ENCODE results near the gene SPIRE1. TPM values are rescaled to one million over a fixed set of nuclear protein-coding genes. Genes with fewer than 3 reads are reported as not detected.

The SPIRE1 gene
- polyA plus RNA-seq, 1 donor from 2014 or later: 22.2 TPM

DNA sequence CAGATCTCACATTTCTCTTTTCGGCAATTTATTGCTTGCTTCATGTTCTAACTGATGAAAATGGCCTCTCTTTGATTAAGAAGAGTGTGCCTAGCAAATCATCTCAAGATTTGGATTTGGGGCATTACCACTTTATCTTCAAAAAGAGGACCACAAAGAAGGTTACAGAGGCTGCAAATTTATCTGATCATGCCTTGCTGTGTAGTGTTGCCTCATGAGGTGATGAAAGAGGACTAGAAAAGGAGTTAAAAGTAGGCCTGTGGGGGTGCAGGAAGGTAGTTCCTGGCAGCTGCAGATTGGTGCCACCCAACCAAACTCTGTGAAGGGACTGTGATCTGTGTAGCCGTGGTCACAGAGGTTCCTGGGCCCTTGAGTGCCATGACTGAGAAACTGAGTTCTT is 181.0 kb downstream of the SPIRE1 start:
- Histone ChIP-seq H3K36me3 (ENCODE audit: insufficient read depth, low read length) (peaks cover 5% of the 10 kb centered on the region), H3K4me2 (ENCODE audit: low read length) (no peak overlapping the region), H3K9me3 (ENCODE audit: low read length) (no peaks in the 10 kb centered on the region), H3K9ac (ENCODE audit: low read length) (no peak overlapping the region), H4K20me1 (ENCODE audit: insufficient read depth) (no peaks in the 10 kb centered on the region), H3K27ac (ENCODE audit: low read length) (no peak overlapping the region), H3K79me2 (replicated peaks; ENCODE audit: insufficient read depth, low read length) (no peaks in the 10 kb centered on the region), H3F3A (ENCODE audit: insufficient read depth, low read length, poor library complexity, severe bottlenecking) (no peaks in the 10 kb centered on the region), H3K4me3 (ENCODE audit: low read length) (no peak overlapping the region), H3K27me3 (ENCODE audit: insufficient read depth, low read depth, low read length) (no peaks in the 10 kb centered on the region), H3K9me2 (ENCODE audit: insufficient read depth, low read length) (no peaks in the 10 kb centered on the region), H2AFZ (ENCODE audit: low read depth, low read length) (no peak overlapping the region)
- TF ChIP-seq, protein P1, sequence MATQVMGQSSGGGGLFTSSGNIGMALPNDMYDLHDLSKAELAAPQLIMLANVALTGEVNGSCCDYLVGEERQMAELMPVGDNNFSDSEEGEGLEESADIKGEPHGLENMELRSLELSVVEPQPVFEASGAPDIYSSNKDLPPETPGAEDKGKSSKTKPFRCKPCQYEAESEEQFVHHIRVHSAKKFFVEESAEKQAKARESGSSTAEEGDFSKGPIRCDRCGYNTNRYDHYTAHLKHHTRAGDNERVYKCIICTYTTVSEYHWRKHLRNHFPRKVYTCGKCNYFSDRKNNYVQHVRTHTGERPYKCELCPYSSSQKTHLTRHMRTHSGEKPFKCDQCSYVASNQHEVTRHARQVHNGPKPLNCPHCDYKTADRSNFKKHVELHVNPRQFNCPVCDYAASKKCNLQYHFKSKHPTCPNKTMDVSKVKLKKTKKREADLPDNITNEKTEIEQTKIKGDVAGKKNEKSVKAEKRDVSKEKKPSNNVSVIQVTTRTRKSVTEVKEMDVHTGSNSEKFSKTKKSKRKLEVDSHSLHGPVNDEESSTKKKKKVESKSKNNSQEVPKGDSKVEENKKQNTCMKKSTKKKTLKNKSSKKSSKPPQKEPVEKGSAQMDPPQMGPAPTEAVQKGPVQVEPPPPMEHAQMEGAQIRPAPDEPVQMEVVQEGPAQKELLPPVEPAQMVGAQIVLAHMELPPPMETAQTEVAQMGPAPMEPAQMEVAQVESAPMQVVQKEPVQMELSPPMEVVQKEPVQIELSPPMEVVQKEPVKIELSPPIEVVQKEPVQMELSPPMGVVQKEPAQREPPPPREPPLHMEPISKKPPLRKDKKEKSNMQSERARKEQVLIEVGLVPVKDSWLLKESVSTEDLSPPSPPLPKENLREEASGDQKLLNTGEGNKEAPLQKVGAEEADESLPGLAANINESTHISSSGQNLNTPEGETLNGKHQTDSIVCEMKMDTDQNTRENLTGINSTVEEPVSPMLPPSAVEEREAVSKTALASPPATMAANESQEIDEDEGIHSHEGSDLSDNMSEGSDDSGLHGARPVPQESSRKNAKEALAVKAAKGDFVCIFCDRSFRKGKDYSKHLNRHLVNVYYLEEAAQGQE (IDR thresholded peaks at IDR 0.05; ENCODE audit: borderline replicate concordance): no peak
- TF ChIP-seq, protein P2, sequence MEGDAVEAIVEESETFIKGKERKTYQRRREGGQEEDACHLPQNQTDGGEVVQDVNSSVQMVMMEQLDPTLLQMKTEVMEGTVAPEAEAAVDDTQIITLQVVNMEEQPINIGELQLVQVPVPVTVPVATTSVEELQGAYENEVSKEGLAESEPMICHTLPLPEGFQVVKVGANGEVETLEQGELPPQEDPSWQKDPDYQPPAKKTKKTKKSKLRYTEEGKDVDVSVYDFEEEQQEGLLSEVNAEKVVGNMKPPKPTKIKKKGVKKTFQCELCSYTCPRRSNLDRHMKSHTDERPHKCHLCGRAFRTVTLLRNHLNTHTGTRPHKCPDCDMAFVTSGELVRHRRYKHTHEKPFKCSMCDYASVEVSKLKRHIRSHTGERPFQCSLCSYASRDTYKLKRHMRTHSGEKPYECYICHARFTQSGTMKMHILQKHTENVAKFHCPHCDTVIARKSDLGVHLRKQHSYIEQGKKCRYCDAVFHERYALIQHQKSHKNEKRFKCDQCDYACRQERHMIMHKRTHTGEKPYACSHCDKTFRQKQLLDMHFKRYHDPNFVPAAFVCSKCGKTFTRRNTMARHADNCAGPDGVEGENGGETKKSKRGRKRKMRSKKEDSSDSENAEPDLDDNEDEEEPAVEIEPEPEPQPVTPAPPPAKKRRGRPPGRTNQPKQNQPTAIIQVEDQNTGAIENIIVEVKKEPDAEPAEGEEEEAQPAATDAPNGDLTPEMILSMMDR (IDR thresholded peaks at IDR 0.05; ENCODE audit: poor library complexity, severe bottlenecking): no peak
- TF ChIP-seq RAD21 (conservative IDR thresholded peaks at IDR 0.05) (no peak), EP300 (conservative IDR thresholded peaks at IDR 0.05; ENCODE audit: poor library complexity, severe bottlenecking) (no peak), SMC3 (conservative IDR thresholded peaks at IDR 0.05; ENCODE audit: poor library complexity) (no peak), EZH2 (IDR thresholded peaks at IDR 0.05; ENCODE audit: borderline replicate concordance, insufficient read depth, low read length, poor library complexity, severe bottlenecking) (no peak), POLR2AphosphoS5 (IDR thresholded peaks at IDR 0.05) (no peak), TAF1 (IDR thresholded peaks at IDR 0.05; ENCODE audit: low read depth) (no peak), MXI1 (conservative IDR thresholded peaks at IDR 0.05; ENCODE audit: poor library complexity, severe bottlenecking) (no peak)

DNA sequence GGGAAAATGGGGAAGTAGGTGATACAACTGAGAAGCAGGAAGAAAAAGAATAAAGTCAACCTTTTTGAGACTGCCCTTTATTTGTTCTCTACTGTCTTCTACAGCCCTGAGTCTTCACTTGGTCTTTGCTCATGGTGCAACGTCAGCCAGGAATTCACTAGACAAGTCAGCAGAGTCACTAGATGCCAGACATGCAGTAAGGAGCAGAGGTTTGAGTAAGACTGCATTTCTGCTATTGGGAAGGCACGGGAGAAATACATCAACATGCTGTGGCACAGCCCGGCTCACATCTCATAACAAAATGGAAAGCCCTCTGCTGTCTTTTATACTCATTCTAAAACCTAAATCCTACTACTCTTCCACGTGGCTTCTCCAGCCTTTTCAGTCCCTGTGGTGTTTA is 183.0 kb downstream of the SPIRE1 start:
- no peak overlapping the region for H3K27ac ChIP-seq (ENCODE audit: low read length)
- no peaks in the 10 kb centered on the region for H4K20me1 ChIP-seq (ENCODE audit: insufficient read depth)
- no peaks in the 10 kb centered on the region for H3K27me3 ChIP-seq (ENCODE audit: insufficient read depth, low read depth, low read length)
- H2AFZ ChIP-seq (ENCODE audit: low read depth, low read length): no peak overlapping the region
- H3K79me2 ChIP-seq (replicated peaks; ENCODE audit: insufficient read depth, low read length): no peaks in the 10 kb centered on the region
- H3K9me2 ChIP-seq (ENCODE audit: insufficient read depth, low read length): no peaks in the 10 kb centered on the region
- H3F3A ChIP-seq (ENCODE audit: insufficient read depth, low read length, poor library complexity, severe bottlenecking): no peaks in the 10 kb centered on the region
- TF ChIP-seq, protein P1 (IDR thresholded peaks at IDR 0.05; ENCODE audit: borderline replicate concordance): no peak
- TF ChIP-seq EP300 (conservative IDR thresholded peaks at IDR 0.05; ENCODE audit: poor library complexity, severe bottlenecking) (no peak), SMC3 (conservative IDR thresholded peaks at IDR 0.05; ENCODE audit: poor library complexity) (no peak), POLR2AphosphoS5 (IDR thresholded peaks at IDR 0.05) (no peak), EZH2 (IDR thresholded peaks at IDR 0.05; ENCODE audit: borderline replicate concordance, insufficient read depth, low read length, poor library complexity, severe bottlenecking) (no peak), RAD21 (conservative IDR thresholded peaks at IDR 0.05) (no peak), TAF1 (IDR thresholded peaks at IDR 0.05; ENCODE audit: low read depth) (no peak), MXI1 (conservative IDR thresholded peaks at IDR 0.05; ENCODE audit: poor library complexity, severe bottlenecking) (no peak)
- TF ChIP-seq, protein P2 (IDR thresholded peaks at IDR 0.05; ENCODE audit: poor library complexity, severe bottlenecking): no peak
- no peak overlapping the region for H3K4me3 ChIP-seq (ENCODE audit: low read length)
- no peak overlapping the region for H3K4me2 ChIP-seq (ENCODE audit: low read length)
- no peak overlapping the region for H3K9ac ChIP-seq (ENCODE audit: low read length)
- H3K36me3 ChIP-seq (ENCODE audit: insufficient read depth, low read length): peaks cover 5% of the 10 kb centered on the region
- H3K9me3 ChIP-seq (ENCODE audit: low read length): no peaks in the 10 kb centered on the region

Data from neural cell (in vitro differentiated cells).